ENCODE measurements around the gene SLC45A1.
"Not testable (repeated sequence)": the region's sequence is repeated elsewhere in the genome, so short reads cannot be mapped to it uniquely, and the experiment has no call there.

Gene SLC45A1

DNA sequence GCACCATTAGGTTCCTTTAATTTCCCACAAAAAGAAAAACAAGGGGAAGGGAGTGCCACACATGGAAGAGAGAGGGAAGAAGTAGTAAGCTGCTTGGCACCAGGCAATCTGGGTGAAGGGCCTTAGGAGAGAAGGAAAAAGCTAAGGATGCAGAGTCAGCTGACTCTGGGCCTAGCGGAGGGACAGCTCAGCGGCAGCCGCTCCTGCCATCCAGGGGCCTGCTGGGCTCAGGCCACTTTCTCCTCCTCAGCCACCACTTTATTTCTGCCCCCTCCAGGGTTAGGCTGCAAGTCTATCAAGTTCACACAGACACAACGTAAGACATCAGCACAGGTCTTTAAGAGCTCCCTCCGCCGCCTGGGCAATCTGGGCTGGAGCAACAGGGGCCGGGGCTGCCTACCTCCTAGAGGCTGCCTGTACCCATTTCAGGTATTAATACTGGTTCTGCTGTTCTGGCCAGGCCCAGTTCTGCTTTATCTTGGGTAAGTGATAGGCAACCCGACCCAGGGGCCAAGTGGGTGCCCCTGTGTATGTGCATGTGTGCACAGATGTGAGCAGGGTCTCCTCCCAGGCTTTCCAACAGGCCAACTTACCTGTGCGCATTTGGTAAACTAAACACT, 53.6 kb downstream of the SLC45A1 start:
- DNase-seq = no peak

DNA sequence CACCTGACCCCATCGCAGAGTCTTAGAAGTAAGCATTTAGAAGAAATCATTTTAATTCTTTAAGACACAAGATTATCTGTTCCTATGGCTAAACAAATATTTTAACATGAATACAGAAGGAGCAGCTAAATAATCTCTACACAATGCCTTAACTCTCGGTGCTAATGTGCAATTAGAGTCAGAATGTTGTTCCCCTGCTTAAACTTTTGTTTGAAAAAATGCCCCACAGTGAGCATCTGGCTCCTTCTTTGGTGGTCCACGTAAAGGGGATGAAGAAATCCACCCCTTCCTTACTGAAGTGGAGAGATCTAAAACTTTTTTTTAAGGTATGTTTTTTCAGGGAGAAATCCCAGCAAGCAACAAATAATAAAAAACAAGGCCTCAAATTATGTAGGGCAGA, 55.2 kb downstream of the SLC45A1 start:
- no peak for DNase-seq

DNA sequence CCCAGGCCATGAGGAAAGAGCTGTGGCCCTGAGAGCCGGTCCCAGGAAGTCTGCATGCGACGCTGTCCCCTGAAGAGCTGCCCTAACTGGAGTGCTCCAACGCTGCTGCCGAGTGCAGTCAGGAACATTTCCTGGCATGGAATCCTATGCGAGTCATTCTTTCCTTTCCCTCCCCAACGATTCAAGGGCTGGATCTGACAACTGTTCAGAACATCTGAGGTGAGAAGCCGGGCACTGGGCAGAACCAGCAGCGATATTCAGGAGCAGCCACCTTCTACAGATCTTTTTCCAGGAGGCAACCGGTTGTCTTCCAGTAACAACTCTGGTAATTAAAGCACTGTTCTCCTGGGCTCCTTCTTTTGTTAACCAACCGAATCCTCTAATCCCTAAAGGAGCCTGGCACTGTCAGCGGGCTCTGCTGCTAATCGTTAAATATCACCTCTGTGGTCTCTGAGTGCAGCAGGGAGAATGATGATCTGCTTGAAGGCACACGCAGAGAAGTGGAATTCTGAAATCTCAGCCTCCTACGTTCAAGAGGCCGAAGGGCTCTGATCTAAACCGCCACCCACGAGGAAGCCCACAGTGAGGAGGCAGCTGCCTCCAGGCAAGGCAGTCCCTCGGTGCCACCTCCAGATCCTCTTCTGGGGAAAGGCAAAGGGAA, 55.8 kb downstream of the SLC45A1 start:
- DNase-seq = no peak

DNA sequence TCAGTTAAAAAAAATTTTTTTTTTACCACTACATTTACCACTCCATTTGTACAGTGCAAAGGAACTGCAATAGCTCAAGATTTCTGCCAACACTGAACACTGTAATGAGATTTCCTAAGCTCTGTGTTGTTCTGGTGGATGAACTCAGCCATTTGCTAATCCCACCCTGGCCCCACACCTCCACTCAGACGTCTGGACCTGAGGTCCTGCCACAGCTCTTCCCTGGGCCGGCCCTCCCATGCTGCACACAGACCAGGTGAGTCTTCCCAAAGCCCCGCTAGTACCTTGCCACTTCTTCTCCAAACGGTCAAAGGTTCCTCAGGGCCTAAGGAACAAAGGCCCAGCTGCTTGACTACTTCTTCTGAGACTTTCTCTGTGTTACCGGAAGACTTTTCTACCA, 56.4 kb downstream of the SLC45A1 start:
- DNase-seq = no peak

DNA sequence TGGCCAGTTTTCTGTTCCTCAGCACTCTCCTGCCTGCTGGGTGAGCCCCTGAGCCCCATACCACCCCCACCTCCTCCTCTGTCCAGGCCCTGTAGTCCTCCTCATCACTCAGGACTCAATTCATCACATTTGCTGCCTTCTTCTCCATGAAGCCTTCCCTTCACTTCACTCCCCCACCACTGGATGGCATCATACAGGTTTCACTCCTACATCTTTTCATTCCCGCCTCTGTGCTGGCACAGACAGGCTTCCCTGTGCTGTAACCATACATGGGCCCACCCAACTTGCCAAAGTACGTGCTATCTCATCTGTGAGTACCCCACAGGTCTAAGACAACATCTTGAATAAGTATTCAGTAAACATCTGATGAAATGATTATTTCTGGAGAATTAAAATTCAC, 56.9 kb downstream of the SLC45A1 start:
- DNase-seq = no peak

DNA sequence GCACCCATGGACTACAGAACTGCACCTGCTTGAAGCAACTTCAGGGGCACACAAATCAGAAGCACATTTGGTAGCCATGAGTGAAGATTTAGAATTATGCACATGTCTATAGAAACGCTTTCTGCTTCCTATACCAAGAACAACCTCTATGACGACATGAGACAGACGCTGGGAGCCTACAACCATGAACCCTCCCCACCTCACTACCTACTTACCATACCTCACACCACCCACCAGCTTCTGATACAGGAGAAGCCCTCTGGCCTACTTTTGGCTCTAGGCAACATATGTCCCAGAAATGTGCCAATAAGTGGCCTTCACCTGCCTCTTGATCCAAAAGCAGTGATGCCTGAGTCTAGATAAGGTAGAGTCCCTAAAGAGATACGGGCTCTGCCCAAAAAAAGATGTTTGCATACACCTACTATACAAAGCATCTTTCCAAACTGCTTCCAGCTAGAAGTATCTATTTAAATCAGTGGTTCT, 58.5 kb downstream of the SLC45A1 start:
- DNase-seq = no peak

DNA sequence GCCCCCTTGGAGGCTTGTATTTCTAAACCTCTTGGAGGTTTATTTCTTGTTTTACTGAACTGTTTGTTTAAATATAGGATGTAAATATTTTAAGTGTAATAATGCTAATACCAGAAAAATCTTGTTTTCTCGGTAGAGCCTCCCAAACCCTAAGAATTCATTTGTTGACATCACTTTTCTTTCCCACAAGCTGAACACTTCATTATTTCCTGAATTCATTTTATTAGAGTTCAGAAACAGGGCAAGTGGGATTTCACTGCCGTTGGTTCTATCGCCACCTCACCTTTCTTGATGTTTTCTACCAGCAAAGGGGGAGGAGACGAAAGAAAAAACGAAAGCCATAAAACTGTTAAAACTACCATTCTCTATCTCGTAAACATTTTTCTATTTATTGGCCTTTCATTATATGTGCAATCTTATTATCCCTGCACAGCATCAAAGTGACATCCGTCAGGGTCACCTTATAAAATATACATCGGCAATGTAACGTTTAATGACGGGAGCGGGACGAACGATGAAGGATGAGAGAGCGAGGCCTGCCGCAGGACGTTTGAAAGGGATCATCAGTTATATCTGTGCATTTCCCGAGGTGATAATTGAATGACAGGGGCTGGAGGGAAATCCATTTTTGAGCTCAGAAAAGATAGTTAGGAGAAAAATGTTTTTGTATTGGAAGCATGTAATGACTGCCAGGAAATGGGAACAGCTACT, 59.5 kb downstream of the SLC45A1 start:
- DNase-seq = no peak

DNA sequence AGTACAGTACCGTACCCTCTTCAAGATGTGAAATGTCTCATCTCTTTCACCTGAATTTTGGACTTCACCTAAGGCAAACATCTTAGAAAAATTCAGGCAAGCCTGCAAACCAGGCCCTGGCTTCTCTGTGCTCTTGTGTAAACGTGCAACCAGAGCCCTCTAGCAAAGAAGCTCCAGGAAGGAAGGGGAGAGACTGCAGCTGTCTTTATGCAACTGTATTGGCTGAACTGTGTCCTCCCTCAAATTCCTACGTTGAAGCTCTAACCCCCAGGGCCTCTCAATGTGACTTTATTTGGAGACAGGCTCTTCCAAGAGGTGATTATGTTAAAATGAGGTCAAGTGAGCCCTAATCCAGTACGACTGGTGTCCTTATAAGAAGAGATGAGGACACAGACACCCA, 60.3 kb downstream of the SLC45A1 start:
- no peak for DNase-seq

DNA sequence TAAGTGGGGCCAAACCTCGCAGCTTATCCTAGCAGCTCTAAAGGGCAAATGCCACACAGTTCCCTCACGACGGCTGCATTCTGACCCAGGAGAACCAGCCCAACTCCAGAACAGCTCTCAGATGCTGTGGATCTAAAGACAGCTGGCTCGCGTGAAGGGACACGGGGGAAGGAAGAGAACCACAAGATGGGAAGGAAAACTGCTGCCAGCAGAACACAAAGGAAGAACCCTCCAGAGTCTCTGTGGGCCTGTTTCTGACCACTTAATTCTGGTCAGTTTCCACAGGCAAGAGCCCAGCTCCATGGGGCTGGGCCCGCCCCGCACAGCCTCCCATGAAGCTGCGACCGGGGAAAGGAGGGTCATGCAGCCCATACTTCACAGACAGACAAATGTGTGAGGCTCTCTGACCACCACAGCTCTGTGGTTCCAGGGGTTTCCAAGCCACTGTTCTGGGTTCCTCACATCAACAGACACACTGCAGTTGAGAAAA, 61.1 kb downstream of the SLC45A1 start:
- DNase-seq = no peak

DNA sequence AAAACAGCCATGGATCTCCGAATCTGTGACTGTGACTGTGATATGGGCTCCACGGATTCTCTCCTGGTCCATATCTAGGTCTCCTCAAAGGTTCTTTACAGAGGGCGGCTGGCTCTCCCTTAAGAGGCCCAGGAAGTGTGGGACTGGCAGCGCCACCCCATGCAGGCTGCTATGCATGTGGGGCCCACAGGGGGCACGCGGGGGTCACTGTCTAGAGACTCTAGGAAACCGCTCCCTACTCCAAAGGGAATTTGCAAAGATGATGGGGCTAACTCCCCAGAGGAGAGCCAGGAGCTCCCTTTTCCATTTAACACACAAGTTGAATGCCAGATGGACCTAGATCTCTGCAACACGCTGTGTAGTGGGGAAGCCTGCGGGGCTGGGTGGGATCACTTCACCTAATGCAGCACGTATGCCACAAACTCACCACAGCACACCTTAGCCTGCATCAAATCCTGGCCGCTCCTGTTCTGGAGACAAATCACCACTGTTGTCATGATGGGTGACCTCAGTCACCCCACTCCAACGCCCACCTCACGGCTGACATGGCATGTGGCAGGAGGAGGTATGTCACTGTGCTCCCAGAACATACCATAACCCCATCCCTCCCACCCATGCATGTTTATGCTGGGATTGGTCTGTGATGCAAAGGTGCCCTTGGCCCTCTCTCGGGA, 61.7 kb downstream of the SLC45A1 start:
- DNase-seq = no peak

DNA sequence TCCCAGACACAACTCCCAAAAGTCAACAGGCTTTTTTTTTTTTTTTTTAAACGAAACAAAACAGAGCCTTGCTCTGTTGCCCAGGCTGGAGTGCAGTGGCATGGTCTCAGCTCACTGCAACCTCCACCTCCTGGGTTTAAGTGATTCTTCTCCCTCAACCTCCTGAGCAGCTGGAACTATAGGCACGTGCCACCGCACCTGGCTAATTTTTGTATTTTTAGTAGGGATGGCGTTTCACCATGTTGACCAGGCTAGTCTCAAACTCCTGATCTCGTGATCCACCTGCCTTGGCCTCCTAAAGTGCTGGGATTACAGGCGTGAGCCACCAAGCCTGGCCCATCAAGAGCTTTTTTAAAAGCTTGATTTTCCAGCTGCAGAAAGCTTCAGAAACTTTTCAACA, 62.4 kb downstream of the SLC45A1 start:
- DNase-seq = not testable (repeated sequence)

DNA sequence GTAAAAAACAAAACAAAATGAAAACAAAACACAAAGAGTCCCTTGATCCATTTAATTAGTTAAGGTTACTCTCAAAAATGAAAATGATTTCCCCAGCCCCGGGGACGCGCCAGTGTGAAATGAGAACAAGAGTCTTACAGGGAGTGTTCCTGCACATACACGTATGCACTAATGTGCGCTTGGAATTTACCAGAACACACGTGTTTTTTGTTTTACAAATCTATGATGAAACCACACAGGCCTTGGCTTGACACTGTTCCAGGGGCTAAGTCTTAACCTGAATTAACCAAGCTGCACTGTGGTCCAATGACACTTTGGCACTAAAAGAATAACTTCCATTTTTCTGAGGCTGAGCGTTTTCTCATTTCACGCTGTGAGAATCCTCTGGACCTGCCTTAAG, 63.7 kb downstream of the SLC45A1 start:
- no peak for DNase-seq

DNA sequence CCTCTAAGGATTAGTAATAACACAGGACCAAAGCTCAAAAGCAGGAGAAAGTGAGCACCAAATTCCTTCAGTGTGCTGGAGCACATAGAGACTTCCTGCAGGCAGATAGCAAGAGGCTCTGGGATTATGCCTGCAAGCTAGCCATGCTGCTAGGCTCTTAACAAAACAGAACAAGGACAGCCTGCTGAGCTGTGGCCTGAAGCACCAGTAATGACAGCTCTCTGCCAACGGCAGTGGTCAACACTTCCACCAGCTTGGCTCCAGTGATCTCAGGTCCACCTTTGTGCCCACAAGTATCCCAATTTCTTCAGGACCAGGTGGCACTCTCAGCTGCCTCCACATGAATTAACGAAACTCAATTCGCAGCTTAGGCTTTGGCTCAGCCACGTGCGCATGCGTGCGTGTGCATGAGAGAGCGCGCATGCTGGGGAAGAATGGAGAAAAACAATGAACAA, 64.2 kb downstream of the SLC45A1 start:
- no peak for DNase-seq

DNA sequence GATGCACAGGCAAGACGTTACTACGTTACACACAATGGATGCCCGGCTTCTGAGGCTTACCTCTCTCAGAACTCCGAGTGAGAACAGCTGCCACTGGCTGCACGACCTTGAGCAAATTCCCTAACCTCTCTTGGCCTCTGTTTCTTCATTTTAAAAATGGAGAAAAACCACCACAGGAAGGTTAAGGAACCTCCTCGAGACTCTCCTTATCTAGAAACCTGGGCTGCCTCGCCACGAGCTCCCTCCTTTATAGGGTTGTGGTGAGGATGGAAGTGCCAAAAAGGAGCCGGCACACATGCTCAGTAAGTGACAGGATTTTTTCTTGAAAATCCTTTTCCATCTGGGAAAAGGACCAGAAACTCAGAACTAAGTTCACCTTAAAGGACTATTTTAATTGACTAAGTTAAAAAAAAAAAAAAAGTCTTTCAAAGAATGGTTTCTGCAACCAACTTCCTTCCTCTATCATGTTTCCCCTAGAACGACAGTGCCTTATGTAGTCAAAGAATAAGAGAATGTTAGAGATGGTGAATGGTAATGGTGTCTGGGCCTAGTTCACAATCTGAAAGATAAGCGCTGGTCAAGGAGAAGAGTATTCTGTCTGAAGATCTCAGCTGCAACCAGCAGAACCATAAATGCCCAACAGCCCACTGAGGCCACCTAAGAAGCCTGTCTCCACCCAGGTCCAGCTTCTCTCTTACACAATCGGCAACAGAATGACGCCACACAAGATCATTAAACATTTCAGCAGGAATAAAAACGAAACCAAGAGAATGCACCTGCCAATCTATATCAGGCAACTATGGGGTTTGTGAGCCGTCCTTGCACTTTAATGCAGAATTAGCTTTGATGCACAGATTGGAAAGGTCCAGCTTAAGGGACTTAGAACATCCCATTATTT, 64.9 kb downstream of the SLC45A1 start:
- DNase-seq = no peak

DNA sequence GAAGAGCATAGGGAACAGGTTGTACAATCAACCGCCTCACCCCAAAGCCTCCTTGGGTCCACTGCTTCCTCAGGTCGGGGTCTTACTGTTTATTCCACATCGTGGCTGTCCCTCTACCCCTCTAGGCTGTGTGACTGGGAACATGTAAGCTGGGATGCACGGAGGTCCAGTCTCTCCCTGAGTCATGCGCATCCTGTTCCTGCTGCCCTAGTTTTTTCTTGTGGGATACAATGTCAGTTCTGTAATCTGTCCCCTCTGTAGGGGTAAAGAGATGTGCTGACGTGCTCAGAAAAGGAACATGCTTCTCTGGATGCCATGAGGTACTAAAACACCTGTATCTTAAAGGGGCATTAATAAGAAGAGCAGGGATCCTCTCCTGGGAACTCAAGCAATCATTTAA, 66.2 kb downstream of the SLC45A1 start:
- DNase-seq = no peak

DNA sequence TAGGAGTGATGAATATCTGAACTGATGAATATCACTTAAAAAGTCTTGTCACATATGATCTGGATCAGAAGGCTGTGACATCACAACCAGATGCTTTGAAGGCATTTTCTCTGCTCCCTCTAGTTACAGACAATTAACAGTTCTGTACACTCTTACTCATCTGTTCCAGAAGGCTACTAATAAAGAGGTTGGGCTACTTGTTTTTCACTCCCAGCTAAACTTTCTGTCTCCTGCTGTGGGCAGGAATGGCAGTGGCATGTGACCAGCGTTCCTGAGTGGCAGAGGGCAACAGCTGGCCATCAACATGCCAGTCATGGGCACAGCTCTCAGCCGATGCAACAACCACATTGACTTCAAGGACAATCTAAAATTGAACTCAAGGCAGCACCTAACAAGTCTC, 66.7 kb downstream of the SLC45A1 start:
- no peak for DNase-seq

DNA sequence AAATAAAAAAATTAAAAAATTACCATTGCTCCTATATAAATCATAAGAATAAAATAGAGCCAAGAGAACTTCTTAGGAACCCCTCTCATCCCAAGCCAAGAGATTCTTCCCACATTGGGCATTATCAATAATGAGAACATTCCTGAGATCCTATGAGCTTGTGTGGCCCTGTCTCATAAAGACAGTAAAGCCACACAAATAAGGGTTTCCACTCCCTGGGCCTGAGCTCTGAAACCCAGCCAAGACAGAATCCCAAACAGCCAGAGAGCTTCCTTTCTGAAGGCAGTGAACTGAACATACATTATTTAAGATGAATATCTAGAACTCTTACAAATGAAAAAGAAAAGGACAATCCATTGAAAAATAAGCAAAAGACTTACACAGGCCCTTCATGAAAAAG, 68.3 kb downstream of the SLC45A1 start:
- DNase-seq = no peak

DNA sequence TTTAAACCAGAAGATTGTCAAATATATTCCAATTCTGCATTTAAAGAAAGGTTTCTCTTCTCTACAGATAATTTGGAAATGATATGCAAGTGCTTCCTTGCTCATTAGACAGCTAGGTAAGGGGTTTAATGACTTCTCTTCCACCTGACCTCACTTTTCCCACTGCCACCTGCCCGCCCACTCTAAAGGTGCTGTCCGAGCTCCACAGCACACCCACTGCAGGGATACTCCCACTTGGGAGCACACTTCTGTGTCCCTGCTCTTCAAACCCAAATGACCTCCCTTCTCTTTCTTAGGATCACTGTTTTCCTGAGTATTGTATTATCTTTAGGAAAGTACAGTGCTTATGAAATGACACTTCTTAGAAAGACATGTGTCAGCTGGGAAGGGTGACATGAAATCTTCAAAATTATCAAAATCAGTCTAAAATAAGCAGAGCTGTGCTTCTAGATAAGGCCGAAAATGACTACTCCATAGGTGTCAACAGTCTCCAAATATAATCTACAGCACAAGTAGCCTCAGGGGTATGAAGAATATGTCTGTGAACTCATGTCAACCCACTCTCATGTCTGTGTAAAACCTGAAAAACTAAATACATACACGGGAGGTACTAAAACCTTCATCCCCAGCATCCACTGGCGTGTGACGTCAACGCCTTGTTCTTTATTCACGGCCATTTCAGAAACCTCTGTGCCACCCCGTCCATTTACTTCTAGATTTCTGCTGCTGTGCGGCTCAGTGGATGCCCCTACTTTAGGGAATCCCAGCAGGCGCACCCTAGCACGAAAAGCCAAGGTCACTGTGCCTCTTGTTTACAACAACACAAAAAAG, 71.0 kb downstream of the SLC45A1 start:
- no peak for DNase-seq

DNA sequence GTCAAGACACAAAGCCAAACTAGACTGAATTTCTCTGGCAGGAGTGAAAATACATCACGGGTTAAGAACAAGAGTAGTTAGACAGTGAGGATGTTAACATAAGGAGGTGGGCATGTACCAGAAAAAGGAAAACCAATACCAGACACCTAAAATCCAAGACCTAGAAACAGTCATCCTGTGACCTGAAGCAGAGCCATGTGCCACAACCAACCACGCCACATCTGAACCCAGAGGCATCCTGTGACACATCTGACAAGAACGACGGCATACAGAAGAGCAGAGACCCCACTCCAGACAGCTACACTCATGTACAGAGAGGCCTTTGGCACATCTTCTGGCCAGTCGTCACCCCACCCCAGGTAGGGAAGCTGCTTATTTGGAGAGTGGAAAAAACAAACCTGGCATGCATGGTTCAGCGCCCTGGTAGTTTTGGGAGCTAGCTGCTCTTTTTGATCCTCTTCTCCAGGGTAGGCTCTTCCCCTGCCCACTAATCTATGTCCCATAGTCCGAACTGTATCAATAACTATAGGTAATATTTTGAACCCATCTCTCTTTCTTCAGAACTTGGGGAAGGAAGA, 72.1 kb downstream of the SLC45A1 start:
- DNase-seq = no peak

DNA sequence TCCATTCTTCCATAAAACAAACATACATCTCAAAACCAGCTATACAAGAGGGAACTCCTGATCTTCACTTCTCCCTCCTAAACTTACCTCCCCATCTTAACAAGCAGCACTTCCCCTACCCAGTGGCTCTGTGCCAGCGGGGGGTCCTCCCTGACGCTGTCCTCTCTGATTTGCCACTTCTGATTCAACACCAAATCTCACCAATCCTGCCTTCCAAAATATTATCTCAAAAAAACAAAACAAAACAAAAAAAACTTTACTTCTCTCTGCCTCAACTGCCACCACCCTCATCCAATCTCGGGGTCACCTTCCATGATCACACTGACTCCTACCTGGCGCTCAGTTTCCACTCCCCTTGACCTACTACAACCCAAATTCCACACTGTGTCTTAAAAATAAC, 72.8 kb downstream of the SLC45A1 start:
- no peak for DNase-seq

DNA sequence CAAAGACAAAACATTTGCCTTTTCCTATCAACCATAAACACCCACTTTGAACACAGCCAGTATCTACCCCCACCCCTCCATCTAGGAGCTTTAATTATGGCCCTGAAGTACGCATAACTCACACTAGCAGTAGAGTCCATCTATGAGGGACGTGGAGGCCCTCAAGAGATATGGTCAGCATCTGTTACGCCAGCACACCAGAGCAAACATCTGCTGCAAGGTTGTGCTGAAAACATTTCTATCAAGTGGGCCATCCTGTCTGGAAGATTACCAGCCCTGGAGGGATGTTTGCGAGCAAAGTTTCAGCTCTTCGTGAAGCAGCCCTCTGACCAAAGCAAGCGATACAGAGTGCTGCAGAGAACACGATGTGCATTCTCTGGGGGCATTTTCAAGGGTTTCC, 74.6 kb downstream of the SLC45A1 start:
- DNase-seq = no peak
